HUES48 (cell line): ENCODE results near the gene USP47.

ENCODE experiments used
- H3K27ac ChIP-seq: one replicate; pipeline ENCODE4 v1.7.0; 2013; ENCODE audit warnings: low read depth, low read length, inconsistent platforms
- H3K27me3 ChIP-seq: 2 replicates; pipeline ENCODE4 v1.6.1; 2013; ENCODE audit warnings: mild to moderate bottlenecking, low read length; ENCODE audit not compliant: control insufficient read depth, insufficient read depth
- H3K36me3 ChIP-seq: 2 replicates; pipeline ENCODE4 v1.6.1; 2013; ENCODE audit warnings: low read length; ENCODE audit not compliant: control insufficient read depth, insufficient read depth
- H3K4me1 ChIP-seq: 2 replicates; pipeline ENCODE4 v1.6.1; 2013; ENCODE audit warnings: mild to moderate bottlenecking, low read length; ENCODE audit not compliant: control insufficient read depth, insufficient read depth
- H3K4me3 ChIP-seq: 2 replicates; pipeline ENCODE4 v1.5.1; 2013; ENCODE audit warnings: mild to moderate bottlenecking, low read depth, low read length
- H3K9ac ChIP-seq: 2 replicates; pipeline ENCODE4 v1.6.1; 2013; ENCODE audit warnings: mild to moderate bottlenecking, low read depth, low read length, moderate library complexity
- H3K9me3 ChIP-seq: 2 replicates; pipeline ENCODE4 v1.6.1; 2013; ENCODE audit warnings: low read length; ENCODE audit not compliant: control insufficient read depth, insufficient read depth

The USP47 gene

DNA sequence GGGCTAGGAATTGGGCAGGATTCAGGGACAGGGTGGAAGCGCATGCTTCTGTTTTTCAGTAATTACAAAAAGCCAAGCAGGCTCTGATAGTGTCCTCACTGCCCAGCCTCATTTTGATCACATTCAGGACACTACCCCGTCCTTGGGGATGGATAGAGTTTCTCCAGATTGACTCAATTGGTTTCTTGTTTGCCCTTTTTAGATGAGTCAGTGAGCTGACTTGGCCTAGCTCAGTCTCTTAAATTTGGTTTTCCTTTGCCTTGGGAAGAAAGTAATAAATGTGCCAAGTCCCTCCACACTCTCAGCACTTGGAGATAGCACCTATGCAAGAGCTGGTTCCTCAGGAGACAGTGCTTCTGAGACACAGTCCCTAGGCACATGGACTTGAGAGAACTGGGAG, 141.2 kb downstream of the USP47 start:
- Histone ChIP-seq H3K4me1 (0 out of 2 replicates have a peak, but pooled peaks cover 11% of the 10 kb centered on the region), H3K4me3 (no peak overlapping the region), H3K27ac (no peak overlapping the region), H3K27me3 (no peaks in the 10 kb centered on the region), H3K9me3 (no peaks in the 10 kb centered on the region), H3K9ac (no peak overlapping the region), H3K36me3 (no peaks in the 10 kb centered on the region)

DNA sequence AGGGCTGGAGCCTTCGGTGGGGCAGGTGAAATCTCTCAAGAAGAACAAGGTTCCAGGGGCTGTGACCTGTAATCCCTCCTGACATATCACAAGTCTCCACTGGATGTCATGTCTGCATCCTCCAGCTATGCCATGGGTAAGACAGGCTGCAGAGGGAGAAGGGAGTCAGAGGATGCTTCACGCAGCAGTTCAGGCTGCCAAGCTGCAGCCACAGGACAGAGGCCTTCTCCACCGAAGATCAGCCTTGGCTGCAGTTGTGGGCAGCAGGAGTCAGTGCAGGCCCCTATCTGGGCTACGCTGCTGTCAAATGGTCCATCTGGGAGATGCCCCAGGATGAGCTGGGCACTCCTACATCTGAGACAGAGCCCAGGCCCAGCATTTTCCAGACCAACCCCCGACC, 141.7 kb downstream of the USP47 start:
- Histone ChIP-seq H3K4me1 (0 out of 2 replicates have a peak, but pooled peaks cover 11% of the 10 kb centered on the region), H3K27me3 (no peaks in the 10 kb centered on the region), H3K27ac (no peak overlapping the region), H3K9ac (no peak overlapping the region), H3K9me3 (no peaks in the 10 kb centered on the region), H3K36me3 (no peaks in the 10 kb centered on the region), H3K4me3 (no peak overlapping the region)

DNA sequence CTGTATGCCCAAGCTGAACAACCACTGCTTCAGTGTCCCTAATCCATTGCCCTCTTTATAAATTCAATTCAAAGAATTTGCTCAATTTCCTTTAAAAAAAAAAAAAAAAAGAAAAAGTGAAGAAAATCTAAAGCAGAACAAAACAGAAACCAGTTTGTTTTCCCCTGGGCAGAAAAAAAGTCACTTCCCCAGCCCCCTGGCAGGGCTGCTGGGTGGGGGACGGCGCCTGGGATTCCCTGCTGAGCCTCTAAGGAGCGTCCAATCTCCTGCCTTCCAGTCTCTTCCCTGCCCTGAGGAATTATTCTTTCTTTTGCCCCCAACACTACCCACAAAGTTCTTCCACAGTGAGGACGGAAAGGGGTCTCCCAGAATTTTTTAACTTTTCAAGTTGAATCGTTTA, 142.8 kb downstream of the USP47 start:
- H3K27ac ChIP-seq, result no peak overlapping the region
- H3K4me1 ChIP-seq, result 0 out of 2 replicates have a peak, but pooled peaks cover 11% of the 10 kb centered on the region
- H3K9me3 ChIP-seq, result no peaks in the 10 kb centered on the region
- no peaks in the 10 kb centered on the region for H3K36me3 ChIP-seq
- H3K9ac ChIP-seq, result no peak overlapping the region
- no peaks in the 10 kb centered on the region for H3K27me3 ChIP-seq
- H3K4me3 ChIP-seq, result no peak overlapping the region

DNA sequence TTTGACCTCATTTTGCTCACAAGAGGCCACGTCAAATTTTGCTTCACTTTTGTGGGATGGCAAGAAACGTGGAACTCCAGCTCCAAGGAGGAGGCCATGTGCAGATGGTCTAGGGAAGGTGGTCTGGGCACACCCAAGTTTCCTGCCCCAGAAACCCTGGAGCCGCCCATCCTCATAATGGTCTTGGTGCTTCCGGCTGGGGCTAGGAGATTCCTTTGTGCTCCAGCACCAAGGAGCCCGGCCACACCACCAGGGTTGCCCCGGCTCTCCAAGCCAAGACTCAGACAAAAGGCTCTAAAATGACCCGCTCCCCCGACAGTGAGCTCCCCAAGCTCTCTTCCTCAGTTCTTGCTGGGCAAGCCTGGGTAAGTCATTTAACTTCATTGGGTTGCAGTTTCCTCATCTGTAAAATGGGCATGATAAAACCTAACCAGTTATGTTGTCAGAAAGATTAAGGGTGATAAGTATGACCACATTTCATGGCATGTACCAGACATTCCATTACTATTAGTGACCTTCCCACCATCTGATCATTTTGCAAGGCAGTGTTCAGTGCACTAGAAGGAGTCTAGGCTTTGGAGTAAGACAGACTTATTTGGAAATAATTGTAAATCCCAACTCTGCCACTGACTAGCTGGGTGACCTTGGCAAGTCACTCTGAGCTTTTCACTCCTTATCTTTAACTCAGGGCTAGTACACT, 143.4 kb downstream of the USP47 start:
- Histone ChIP-seq H3K27ac (no peak overlapping the region), H3K4me3 (no peak overlapping the region), H3K4me1 (0 out of 2 replicates have a peak, but pooled peaks cover 11% of the 10 kb centered on the region), H3K9ac (no peak overlapping the region), H3K36me3 (no peaks in the 10 kb centered on the region), H3K27me3 (no peaks in the 10 kb centered on the region), H3K9me3 (no peaks in the 10 kb centered on the region)

DNA sequence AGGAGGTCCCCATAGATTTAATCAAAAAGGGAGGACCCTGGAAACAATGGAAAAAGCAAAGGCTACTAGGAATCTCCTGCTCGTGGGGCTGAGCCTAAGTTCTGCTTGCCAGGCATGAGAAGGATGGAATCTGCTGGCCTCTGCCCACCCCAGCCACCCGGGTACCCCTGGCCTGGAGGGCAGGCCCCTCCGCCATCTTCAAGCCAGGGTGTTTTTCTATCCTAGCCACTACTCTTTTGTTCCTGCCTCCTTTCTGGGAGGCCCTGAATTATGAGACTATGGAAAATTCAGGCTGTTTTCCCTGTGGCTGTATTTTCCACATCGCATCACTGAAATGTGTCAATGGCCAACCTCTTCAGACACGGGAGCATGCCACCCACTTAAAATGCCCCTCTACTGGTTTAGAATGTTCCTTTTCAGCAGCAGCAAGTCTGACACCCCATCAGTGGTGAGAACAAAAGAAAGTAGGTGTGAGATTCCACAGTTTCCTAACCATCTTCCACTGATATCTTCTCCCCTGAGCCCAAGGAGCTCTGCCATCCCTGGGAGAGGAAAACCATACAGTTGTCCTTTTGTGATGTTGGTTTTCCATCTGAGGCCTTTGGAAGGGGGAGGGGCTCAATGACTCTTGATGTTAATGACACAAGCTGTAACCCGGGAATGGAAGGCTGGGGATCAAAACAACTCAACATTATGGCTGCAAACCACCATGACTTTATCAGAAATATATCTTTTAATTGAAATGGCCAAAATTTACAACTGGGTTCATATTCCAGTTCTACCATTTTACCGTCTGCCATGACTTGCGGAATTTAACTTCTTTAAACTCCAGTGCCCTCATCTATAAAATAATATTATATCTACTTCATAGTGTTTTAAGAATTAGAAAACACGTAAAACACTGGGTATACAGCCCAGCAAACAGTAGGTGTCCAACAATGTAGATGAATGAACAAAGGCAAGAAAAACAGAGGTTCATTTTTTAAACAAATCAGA, 144.5 kb downstream of the USP47 start:
- Histone ChIP-seq H3K4me3 (no peak overlapping the region), H3K9me3 (no peaks in the 10 kb centered on the region), H3K4me1 (0 out of 2 replicates have a peak, but pooled peaks cover 11% of the 10 kb centered on the region), H3K36me3 (no peaks in the 10 kb centered on the region), H3K27ac (peak overlapping the region; percentile 5), H3K27me3 (no peaks in the 10 kb centered on the region), H3K9ac (no peak overlapping the region)

DNA sequence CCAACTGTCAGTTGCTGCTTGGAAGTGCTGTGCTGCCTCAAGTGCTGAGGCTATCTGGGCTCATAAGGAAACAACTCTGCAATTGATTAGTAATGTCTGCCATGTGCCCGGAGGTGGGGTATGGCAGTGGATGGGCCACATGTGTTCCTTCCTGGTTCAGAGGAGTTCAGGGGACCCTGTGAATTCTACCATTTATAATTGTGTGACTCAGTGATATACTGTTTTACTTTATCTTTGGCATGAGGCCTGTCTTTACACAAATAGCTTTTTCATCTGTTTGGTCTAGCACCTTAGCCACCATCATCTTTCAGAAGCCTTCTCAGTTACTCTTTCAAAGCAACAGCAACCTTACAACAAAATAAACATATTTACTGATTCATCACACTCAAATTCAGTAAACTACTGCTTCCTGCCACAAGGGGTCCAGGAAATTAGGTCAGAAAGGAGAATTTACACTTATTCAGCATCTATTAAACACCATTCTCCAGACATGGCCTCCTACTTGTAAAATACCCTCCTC, 145.8 kb downstream of the USP47 start:
- no peaks in the 10 kb centered on the region for H3K27me3 ChIP-seq
- peaks cover 11% of the 10 kb centered on the region; the same call in 1 of the 2 replicates for H3K4me1 ChIP-seq
- H3K4me3 ChIP-seq, result no peak overlapping the region
- no peaks in the 10 kb centered on the region for H3K9me3 ChIP-seq
- no peak overlapping the region for H3K9ac ChIP-seq
- no peak overlapping the region for H3K27ac ChIP-seq
- no peaks in the 10 kb centered on the region for H3K36me3 ChIP-seq

DNA sequence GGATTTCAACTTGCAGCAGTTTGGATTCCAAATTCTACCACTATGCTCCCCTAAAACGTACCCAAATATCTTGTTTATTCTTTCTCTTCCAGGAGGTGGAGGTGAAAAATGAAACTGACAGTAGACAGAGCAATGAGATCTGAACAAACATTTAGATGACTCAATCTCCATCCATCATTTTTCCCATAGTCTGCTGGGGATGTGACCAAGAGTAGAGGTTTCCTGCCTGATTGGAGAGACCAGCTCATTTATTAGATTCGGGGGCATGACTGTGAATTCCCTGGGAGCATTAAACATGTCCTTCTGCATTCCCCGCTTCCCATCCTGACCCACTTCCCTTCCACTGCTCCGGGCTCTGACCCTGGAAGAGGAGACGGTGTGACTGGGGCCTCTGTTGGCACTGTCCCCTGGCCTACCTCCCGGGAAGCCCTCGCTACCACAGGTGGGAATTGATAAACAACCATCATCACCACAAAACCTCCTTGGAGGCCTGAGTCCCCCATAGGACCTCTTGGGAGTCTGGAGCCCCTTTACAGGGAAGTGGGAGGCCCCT, 146.4 kb downstream of the USP47 start:
- Histone ChIP-seq H3K9me3 (no peaks in the 10 kb centered on the region), H3K4me1 (peaks cover 11% of the 10 kb centered on the region; the same call in 1 of the 2 replicates), H3K9ac (no peak overlapping the region), H3K4me3 (no peak overlapping the region), H3K27me3 (no peaks in the 10 kb centered on the region), H3K27ac (no peak overlapping the region), H3K36me3 (no peaks in the 10 kb centered on the region)

DNA sequence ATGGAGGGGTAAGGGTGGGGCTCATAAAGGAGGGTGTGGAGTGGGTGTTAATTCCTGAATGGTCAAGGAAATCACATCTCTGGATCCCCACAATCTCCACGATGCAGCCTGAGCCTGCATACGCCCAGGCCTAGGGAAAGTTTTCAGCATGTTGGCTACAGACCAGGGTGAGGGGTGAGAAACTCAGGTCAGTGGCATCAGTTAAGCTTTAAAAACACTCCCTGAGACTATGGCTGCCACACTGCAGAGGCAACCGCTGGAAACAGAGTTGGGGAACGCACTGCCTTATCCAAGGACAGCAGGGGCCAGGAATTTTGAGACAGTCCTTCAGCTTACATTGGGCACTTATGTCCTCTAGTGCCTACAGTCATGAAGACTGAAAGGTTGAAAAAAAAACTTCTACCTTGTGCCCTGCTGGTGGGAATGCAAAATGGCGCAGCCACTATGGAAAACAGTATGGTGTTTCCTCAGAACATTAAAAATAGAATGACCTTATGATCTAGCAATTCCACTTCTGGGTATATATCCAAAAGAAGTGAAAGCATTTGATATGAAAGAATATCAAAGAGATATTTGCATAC, 147.0 kb downstream of the USP47 start:
- Histone ChIP-seq H3K36me3 (no peaks in the 10 kb centered on the region), H3K4me3 (no peak overlapping the region), H3K27me3 (no peaks in the 10 kb centered on the region), H3K27ac (no peak overlapping the region), H3K9me3 (no peaks in the 10 kb centered on the region), H3K9ac (no peak overlapping the region), H3K4me1 (peaks cover 11% of the 10 kb centered on the region; the same call in 1 of the 2 replicates)

DNA sequence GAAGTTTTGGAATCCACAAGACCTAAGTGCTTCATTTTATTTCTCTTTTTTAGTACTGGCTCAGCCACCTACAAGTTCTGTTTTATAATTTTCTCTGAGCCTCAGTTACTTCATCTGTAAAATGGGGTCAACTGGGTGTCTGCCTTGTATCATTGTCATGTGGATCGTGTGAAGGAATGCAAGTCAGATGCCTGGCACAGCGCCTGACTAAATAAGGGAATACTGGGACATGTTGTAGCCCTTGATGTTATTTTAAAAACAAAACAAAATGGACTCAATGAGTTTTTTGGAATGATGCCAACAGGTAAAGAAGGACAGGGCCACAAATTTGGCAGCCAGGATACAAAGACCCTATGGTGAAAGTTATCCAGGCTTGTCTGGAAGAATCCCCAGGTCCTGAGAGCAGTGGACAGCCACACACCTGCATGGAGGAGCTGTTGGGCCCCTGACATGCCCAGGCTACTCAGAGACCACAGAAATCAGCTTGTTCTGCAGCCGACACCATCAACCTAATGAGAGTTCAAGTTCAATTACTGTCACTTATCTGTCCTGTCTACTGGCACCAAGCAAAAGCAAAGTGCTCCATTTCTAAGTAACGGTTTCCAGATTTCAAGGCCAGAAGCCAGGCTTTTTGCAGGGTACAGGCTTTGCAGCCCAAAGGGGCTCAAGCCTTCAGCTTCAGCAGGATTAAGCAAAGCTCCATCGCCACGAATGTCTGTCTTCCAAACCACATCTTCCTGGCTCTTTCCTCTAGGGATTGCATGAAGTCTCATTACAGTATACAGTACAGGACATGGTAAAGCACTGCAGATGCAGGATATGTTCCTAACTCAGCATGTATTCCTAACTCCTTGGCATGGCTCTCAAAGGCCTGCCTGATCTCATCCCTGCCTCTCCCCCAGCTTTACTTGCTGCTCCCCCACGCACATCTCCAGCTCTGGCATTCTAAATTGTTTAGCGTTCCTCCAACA, 148.3 kb downstream of the USP47 start:
- no peaks in the 10 kb centered on the region for H3K9me3 ChIP-seq
- H3K27ac ChIP-seq, result no peak overlapping the region

More for the DNA sequence above, 148.3 kb downstream of the USP47 start:
- no peaks in the 10 kb centered on the region for H3K36me3 ChIP-seq
- no peak overlapping the region for H3K4me3 ChIP-seq
- no peak overlapping the region for H3K9ac ChIP-seq
- peaks cover 8% of the 10 kb centered on the region; the same call in 1 of the 2 replicates for H3K4me1 ChIP-seq
- H3K27me3 ChIP-seq, result no peaks in the 10 kb centered on the region
